NCI-H748 (cell line): ENCODE measurements around the gene ATG5.
A peak's percentile ranks its signal among the peaks of the same experiment; 100 is the strongest.
"Not testable (repeated sequence)": the region's sequence is repeated elsewhere in the genome, so short reads cannot be mapped to it uniquely, and the experiment has no call there.

Source experiments
- DNase-seq: peaks from one replicate; lab custom pipeline; 2025; ENCODE audit not compliant: unreplicated experiment; lab: John Stamatoyannopoulos, UW

ATG5 gene

GRCh38 chr6:106259748-106260147 lies 65.8 kb downstream of the ATG5 start:
- DNase-seq: not testable (repeated sequence)

DNA sequence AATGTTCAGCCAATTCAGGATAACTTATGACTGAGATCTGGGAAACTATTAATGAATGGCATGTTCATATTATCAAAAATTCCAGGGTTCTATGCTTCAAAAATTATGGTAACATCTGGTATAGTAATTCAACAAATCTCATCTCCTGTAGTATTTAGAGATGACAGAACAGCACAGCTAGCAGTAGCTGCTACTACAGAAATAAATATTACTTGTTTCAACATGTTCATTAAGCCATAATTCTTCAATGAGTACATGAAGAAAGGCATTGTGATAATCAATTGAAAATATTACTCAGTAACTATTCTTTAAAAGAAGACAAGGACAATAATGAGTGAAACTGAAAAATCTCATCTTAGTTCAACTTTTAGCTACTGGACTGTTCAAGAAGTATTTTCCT lies 66.8 kb downstream of the ATG5 start:
- no peak for DNase-seq

DNA sequence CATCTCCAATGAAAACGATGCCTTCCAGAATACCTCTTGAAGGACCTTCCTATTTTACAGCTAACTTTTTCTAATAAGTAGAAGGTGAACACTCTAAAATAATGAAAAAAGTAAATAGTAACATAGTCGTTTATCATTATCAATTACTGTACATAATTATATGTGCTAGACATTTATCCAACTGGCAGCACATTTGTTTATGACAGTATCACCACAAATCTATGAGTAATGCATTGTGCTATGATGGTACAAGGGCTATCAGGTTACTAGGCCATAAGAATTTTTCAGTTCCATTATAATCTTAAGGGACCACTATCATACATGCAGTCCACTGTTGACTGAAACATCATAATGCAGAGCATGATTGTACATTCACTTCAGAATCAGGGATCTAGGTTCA lies 68.4 kb downstream of the ATG5 start:
- peak; percentile 7 for DNase-seq

DNA sequence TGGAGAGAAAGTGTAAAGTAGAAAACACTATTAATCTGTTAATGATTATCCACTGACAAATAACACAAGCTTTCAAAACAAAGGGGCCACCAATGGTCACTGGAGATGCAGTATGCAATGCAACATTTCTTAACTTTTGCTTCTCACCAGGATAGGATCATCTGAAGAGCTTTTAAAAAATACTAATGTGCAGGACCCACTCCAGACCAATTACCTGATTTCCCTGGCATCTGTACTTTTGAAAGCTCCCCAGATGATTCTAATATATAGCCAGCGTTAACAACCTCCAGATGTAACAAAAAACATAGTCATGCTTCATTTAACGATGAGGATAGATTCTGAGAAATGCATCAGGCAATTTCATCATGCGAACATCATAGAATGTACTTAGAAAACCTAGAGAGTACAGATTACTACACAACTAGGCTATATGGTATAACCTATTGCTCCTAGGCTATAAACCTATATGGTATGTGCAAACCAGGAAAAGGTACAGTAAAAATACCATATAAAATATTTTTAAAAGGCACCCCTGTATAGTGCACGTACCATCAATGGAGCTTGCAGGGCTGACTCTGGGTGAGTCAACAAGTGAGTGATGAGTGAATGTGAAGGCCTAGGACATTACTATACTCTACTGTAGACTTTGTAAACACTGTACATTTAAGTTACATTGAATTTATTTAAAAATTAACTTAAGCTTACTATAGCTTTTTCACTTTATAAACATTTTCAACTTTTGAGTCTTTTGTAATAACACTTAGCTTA lies 69.2 kb downstream of the ATG5 start:
- no peak for DNase-seq

GRCh38 chr6:106255306-106255705 lies 70.3 kb downstream of the ATG5 start:
- DNase-seq: no peak

DNA sequence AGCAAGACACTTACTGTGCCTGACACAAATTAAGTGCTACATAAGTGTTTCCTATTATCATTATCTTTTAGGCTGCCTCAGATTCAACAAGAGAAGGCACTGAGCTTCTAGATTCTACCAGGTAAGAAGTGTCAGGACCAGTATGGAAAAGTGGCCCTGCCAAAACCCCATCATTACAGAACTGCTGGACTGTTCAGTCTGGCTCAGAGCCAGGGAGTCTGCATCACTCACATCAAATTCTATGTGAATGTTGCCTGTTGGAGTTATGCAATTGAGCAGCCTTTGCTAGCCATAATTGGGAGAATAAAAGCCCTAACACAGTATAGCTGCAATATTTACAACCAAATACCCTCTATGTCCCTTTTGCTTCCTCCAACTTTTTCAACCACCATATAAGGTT lies 70.9 kb downstream of the ATG5 start:
- peak; percentile 24 for DNase-seq

DNA sequence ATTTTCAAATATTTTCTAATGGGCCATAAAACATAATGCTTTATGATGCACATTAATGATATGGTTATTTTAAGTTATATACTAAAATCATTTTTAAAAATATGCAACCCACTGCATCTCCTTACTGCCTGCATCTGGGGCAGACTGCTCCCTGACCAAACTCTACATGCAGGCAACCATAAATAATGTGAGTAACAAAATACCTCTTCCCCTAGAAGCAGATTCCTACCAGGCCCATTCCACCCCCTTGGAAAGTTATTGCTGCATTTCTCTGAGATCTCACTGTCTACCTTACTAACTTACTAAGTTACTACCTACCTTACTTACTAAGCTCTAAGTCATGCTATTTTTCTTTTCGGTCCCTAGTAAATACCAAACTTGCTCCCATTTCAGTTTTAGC lies 71.8 kb downstream of the ATG5 start:
- DNase-seq: no peak

DNA sequence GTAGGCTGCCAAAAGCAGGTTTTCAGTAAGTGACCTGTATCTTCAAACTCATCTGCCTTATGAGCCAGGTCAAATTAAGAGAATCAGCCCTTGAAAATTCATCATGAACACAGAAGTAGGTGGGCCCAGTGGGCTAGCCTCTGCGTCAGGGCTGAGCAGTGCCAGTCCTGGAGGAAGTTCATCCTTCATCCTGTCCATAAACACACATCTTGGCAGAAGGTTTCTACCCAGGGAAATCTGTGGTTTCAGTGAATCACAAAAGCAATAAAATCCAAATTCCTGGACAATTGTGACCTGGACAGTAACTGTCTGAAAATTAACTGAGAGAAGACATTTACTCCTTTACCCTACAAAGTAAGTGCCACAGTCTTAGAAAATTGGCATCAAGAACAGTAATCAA lies 72.4 kb downstream of the ATG5 start:
- DNase-seq: no peak

GRCh38 chr6:106252687-106253086 lies 72.9 kb downstream of the ATG5 start:
- no peak for DNase-seq

GRCh38 chr6:106251531-106252255 lies 73.9 kb downstream of the ATG5 start:
- DNase-seq: not testable (repeated sequence)

DNA sequence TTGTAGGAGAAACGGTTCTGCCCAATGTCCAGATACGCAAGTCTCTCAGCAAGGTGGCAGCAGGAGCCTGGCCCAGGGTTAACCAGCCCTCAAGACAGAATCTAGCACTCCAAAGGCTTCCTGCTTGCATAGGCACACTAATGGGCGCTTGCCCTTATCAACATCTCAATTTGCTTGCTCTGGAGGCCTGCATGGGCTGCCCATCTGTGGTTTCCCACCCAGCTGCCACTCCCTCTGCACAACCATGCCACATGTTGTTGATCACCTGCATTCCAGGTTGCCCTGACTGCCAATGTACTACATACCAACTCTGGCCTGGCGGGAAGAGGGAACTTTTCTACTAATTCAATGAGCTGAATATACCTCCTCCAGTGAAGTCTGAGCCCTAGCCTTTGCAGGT lies 74.6 kb downstream of the ATG5 start:
- DNase-seq: no peak

DNA sequence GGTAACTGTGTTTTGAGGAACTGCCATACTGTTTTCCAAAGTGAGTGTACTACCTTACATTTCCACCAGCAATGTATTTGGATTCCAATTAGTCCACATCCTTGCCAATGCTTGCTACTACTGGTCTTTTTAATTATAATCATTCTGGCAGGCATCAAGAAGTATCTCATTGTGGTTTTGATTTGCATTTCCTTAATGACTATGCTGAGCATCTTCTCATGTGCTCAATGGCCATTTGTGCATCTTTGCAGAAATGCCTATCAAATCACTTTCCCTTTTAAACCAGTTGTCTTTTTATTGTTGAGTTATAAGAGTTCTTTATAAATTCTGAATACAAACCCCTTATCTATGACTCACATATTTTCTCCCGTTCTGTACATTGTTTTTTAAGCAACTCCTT lies 75.9 kb downstream of the ATG5 start:
- no peak for DNase-seq

DNA sequence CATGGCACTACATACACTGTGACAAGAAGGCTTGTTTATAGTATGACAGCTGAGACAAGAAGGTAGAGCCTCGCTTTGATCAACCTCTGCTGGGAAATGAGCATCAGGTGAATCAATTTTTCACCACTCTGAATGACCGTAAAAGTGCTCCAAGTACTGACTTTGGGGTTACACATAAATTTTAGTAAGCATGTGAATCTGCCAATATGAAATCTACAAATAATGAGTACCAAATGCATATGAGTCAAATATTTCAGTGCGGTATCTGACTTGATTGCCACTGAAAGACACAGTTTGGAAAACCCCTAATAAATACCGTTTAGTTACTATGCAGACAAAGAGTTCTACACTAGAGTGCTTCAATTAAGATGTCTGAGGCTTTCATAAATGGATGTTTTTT lies 77.8 kb downstream of the ATG5 start:
- DNase-seq: no peak

GRCh38 chr6:106247293-106247692 lies 78.3 kb downstream of the ATG5 start:
- no peak for DNase-seq

DNA sequence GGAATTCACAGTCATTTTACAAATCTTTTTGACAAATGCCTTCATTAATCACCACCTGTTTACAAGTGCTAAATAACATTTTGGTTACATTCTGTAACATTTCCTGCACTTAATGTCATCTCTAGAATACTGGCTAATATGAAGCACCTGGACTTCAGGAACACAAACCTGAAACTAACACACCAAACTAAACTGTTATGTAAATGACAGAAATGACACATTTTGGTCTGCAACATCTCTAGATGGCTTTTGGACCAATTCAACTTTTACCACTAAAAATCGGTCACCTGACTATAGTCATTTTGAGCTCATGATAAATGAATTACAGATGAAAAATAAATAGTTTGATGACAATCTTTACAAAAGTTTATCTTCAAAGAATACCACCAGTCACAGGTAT lies 80.6 kb downstream of the ATG5 start:
- no peak for DNase-seq

DNA sequence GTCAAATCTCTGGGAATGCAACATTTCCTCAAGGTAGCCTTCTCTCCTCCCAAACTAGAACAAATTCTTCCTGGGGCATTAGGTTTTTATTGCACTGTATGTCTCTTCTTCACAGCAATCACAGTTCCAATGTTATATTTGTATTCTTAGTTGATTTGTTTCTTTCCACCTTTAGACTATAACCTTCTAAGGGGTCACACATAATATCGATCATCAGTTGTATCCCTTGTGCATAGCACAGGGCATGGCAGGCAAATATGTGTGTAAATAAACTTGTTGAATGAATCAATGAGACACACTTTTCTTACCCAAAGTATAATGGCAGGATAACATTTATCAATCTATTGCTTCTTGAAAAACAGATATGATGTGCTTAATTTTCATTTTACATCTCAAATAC lies 81.0 kb downstream of the ATG5 start:
- DNase-seq: no peak

GRCh38 chr6:106243261-106243660 lies 82.3 kb downstream of the ATG5 start:
- no peak for DNase-seq

DNA sequence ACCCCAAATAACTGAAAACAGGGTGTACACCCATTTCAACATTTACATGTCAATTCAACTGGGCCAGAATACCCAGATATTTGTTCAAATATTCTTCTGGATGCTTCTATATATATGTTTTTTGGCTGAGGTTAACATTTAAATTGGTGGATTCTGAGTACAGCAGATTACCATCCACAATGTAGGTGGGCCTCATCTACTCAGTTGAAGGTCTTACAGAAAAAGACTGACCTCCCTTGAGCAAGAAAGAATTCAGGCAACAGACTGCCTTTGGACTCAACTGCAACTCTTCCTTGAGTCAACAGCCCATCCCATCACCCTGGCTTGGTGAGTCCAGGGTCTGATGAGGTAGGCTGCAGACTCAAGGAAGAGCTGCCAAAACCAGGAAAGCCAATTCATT lies 84.1 kb downstream of the ATG5 start:
- no peak for DNase-seq

GRCh38 chr6:106237286-106237685 lies 88.3 kb downstream of the ATG5 start:
- DNase-seq: no peak

GRCh38 chr6:106229876-106230445 lies 95.6 kb downstream of the ATG5 start:
- not testable (repeated sequence) for DNase-seq

- DNase-seq: no peak
Observed at GRCh38 chr6:106227612-106228507, 97.7 kb downstream of the ATG5 start.
